Measurements from ENCODE around the gene CAMK1D. TPM values are rescaled to one million over a fixed set of nuclear protein-coding genes. Genes with fewer than 3 reads are reported as not detected.

The CAMK1D gene
- polyA plus RNA-seq, 2 of the 4 experiments (the other 2 are of a cell fraction) = 6.6 to 12.5 TPM

GRCh38 chr10:12783293-12783692 lies 433.9 kb downstream of the CAMK1D start:
- FAIRE-seq (no peak), DNase-seq (ENCODE audit: low read depth in 1 of 2, low spot score in 1 of 2) (no peak), ATAC-seq (no peak)
- no peak overlapping the region for H3K27ac ChIP-seq
- no peak overlapping the region for H3K4me3 ChIP-seq
- WGBS (ENCODE audit: missing lambda C conversion rate) = 81% methylated on average over 10 of the region's 10 CpGs
- TF ChIP-seq NR3C1 (IDR thresholded peaks at IDR 0.05) (no peak), BCL3 (IDR thresholded peaks at IDR 0.05) (no peak), HDAC2 (IDR thresholded peaks at IDR 0.05) (no peak), MAFK (IDR thresholded peaks at IDR 0.05; ENCODE audit: partially characterized antibody) (no peak), ELK1 (IDR thresholded peaks at IDR 0.05; ENCODE audit: low read depth, low read length) (no peak), ZSCAN20 (CRISPR knock-in tag; IDR thresholded peaks at IDR 0.05) (no peak), TFCP2L1 (CRISPR knock-in tag; IDR thresholded peaks at IDR 0.05) (no peak), RFX5 (IDR thresholded peaks at IDR 0.05) (no peak), HOXB5 (CRISPR knock-in tag; IDR thresholded peaks at IDR 0.05) (no peak), PHF8 (IDR thresholded peaks at IDR 0.05; ENCODE audit: borderline replicate concordance, low read depth) (no peak), GATA3 (IDR thresholded peaks at IDR 0.05; ENCODE audit: borderline replicate concordance) (no peak), REST (IDR thresholded peaks at IDR 0.05) (no peak)
- H3K9me3 ChIP-seq = no peaks in the 10 kb centered on the region
- no peaks in the 10 kb centered on the region for H3K4me1 ChIP-seq
- CTCF ChIA-PET = interaction anchor here (0.7 to 4.2 kb wide), 7 partner anchors 10 to 584 kb away, joined by 3 to 23 read pairs (median 4); no protein-coding TSS in a partner anchor
- POLR2A ChIA-PET = no interaction called here
- H3K4me2 ChIP-seq = no peak overlapping the region

- ATAC-seq (no peak), FAIRE-seq (no peak), DNase-seq (ENCODE audit: low read depth in 1 of 2, low spot score in 1 of 2) (no peak)
- TF ChIP-seq TP53 (CRISPR knock-in tag; IDR thresholded peaks at IDR 0.05) = no peak
- Histone ChIP-seq H3K4me3 (no peak overlapping the region), H3K4me1 (no peaks in the 10 kb centered on the region), H3K9me3 (no peaks in the 10 kb centered on the region), H3K27ac (no peak overlapping the region), H3K4me2 (no peak overlapping the region)
- POLR2A ChIA-PET = no interaction called here
- WGBS (ENCODE audit: missing lambda C conversion rate) = 73% methylated on average over 6 of the region's 6 CpGs
- CTCF ChIA-PET = interaction anchor here (1.1 to 2.4 kb wide), 3 partner anchors 15 to 117 kb away, joined by 3 to 8 read pairs (median 6); no protein-coding TSS in a partner anchor
These were observed 435.3 kb downstream of the CAMK1D start for GRCh38 chr10:12784646-12785045.

- ATAC-seq (no peak), DNase-seq (ENCODE audit: low read depth in 1 of 2, low spot score in 1 of 2) (no peak), FAIRE-seq (no peak)
- Histone ChIP-seq H3K4me3 (no peak overlapping the region), H3K9me3 (no peaks in the 10 kb centered on the region), H3K27ac (no peak overlapping the region), H3K4me1 (no peaks in the 10 kb centered on the region), H3K4me2 (no peak overlapping the region)
- 80% methylated on average over 12 of the region's 12 CpGs for WGBS (ENCODE audit: missing lambda C conversion rate)
- CTCF ChIA-PET = interaction anchor here (0.8 to 2.4 kb wide), 4 partner anchors 14 to 290 kb away, joined by 3 to 8 read pairs (median 4); no protein-coding TSS in a partner anchor
- POLR2A ChIA-PET = no interaction called here
- TF ChIP-seq CTCF (IDR thresholded peaks at IDR 0.05) = no peak
- no peak for TF ChIP-seq CHD2 (IDR thresholded peaks at IDR 0.05; ENCODE audit: low read length, partially characterized antibody)
- no peak for TF ChIP-seq FOXS1 (CRISPR knock-in tag; IDR thresholded peaks at IDR 0.05)
- TF ChIP-seq HES2 (IDR thresholded peaks at IDR 0.05) = no peak
- TF ChIP-seq FOSB (CRISPR knock-in tag; IDR thresholded peaks at IDR 0.05) = no peak
- no peak for TF ChIP-seq POLR2AphosphoS2 (conservative IDR thresholded peaks at IDR 0.05; ENCODE audit: low read length)
- TF ChIP-seq ZNF302 (CRISPR knock-in tag; IDR thresholded peaks at IDR 0.05) = no peak
- no peak for TF ChIP-seq BCL3 (IDR thresholded peaks at IDR 0.05)
These were observed 436.1 kb downstream of the CAMK1D start for GRCh38 chr10:12785415-12785831.
